Peyer's patch (tissue), 4 donors: ENCODE measurements around the gene ENHO. TPM values are rescaled to one million over a fixed set of nuclear protein-coding genes. Genes with fewer than 3 reads are reported as not detected.
A peak's percentile ranks its signal among the peaks of the same experiment; 100 is the strongest.

Experiments
- DNase-seq, 3 donors: peaks; one replicate each; pipeline ENCODE4 v3.0.0-alpha.2; 2017 to 2019
- H3K27ac ChIP-seq, 4 donors: fragments of 200-600 bp; sonication (generic); one replicate each; pipeline ENCODE4 v1.5.1; 2016 to 2019
- H3K27me3 ChIP-seq, 2 donors: fragments of 200-600 bp; sonication (generic); one replicate each; pipeline ENCODE4 v1.5.1; 2019
- H3K36me3 ChIP-seq, 3 donors: fragments of 200-600 bp; sonication (generic); one replicate each; pipeline ENCODE4 v1.5.1; 2016 to 2019
- H3K4me1 ChIP-seq, 4 donors: fragments of 200-600 bp; sonication (generic); one replicate each; pipeline ENCODE4 v1.5.1; 2016 to 2019
- H3K4me3 ChIP-seq, 4 donors: fragments of 200-600 bp; sonication (generic); 1 replicate in 3 of 4; 2 replicates in 1 of 4; pipeline ENCODE4 v1.5.1; 2016 to 2019; ENCODE audit warnings: mild to moderate bottlenecking in 1 of 4
- H3K9me3 ChIP-seq, 4 donors: fragments of 200-600 bp; sonication (generic); one replicate each; pipeline ENCODE4 v1.5.1; 2016 to 2019; ENCODE audit warnings: mild to moderate bottlenecking in 1 of 4
- POLR2A ChIP-seq, 2 donors: fragments of 450-650 bp; IDR thresholded peaks; one replicate each; pipeline ENCODE4 v1.5.1; 2017; ENCODE audit warnings: antibody characterized with exemption in 2 of 2, mild to moderate bottlenecking in 2 of 2, moderate library complexity in 2 of 2
- total RNA-seq, 4 donors: library from RNA; depleted of rRNA; stranded (reverse); fragments of >200 nt; gene quantifications; one replicate each; pipeline ENCODE4 v1.1.0, GENCODE V29; 2016
- TF ChIP-seq, protein P1 (sequence below), 6 experiments: fragments of 450-650 bp in 4 of 6; fragments of 200-600 bp in 2 of 6; sonication (generic) in 1 of 6; IDR thresholded peaks; one replicate each; pipeline ENCODE4 v1.5.1; 2017 to 2019; ENCODE audit warnings: antibody characterized with exemption in 6 of 6, mild to moderate bottlenecking in 3 of 6, moderate library complexity in 1 of 6

The ENHO gene
- total RNA-seq, 4 donors from 2014 or later: 1.8 to 3.3 TPM; not detected in 2

DNA sequence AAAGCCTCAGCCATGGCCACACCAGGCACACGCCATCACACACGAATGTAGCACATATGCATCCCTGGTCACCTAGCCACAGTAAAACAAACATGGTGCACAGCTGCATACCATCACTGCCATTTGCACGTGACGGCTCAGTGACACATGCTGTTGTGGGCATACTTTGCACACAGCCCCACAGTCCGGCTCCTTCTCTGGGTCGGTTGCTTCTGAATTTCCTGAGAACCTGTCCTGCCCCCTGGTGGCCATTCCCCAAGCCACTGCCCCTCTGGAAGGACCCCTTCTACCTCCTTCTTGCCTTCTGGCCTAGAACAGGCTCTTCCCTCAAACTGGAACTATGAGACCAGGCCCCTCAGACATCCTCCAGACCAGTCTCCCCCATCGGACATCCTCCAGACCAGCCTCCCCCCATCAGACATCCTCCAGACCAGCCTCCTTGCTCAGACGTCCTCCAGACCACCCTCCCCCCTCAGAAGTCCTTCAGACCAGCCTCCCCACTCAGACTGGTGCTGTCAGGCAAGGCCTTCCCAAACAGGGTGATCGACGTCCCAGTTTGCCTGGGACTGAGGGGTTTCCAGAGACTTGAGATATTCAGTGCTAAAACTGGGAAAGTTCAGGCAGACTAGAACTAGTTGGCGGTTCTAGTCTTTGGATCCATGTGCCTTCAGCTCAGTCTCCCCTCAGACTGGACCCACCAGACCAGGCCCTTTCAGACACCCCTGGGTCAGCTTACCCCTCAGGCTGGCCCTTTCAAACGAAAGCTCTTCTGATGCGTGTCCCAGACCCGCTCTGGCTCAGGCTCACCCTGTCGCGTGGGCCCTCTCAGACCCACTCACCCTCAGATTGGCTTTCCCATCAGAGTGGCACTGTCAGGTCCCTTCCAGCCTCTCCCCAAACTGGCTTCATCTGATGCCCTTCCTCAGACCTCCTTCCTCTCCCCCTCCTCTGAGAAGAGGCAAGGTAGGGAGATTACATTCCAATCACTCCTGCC, 24.3 kb upstream of the ENHO start:
- H3K4me1 ChIP-seq: no peaks in the 10 kb centered on the region
- H3K9me3 ChIP-seq: no peaks in the 10 kb centered on the region
- no peak for TF ChIP-seq POLR2A (IDR thresholded peaks at IDR 0.05)
- TF ChIP-seq, protein P1, sequence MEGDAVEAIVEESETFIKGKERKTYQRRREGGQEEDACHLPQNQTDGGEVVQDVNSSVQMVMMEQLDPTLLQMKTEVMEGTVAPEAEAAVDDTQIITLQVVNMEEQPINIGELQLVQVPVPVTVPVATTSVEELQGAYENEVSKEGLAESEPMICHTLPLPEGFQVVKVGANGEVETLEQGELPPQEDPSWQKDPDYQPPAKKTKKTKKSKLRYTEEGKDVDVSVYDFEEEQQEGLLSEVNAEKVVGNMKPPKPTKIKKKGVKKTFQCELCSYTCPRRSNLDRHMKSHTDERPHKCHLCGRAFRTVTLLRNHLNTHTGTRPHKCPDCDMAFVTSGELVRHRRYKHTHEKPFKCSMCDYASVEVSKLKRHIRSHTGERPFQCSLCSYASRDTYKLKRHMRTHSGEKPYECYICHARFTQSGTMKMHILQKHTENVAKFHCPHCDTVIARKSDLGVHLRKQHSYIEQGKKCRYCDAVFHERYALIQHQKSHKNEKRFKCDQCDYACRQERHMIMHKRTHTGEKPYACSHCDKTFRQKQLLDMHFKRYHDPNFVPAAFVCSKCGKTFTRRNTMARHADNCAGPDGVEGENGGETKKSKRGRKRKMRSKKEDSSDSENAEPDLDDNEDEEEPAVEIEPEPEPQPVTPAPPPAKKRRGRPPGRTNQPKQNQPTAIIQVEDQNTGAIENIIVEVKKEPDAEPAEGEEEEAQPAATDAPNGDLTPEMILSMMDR (IDR thresholded peaks at IDR 0.05): peak in 4 of 6 experiments; percentile 46 to 62 (median 53)
- no peak overlapping the region for H3K4me3 ChIP-seq
- H3K36me3 ChIP-seq: no peaks in the 10 kb centered on the region
- no peak overlapping the region for H3K27ac ChIP-seq
- DNase-seq: peak in 2 of 3 donors; percentile 70 to 73
- H3K27me3 ChIP-seq: no peaks in the 10 kb centered on the region

DNA sequence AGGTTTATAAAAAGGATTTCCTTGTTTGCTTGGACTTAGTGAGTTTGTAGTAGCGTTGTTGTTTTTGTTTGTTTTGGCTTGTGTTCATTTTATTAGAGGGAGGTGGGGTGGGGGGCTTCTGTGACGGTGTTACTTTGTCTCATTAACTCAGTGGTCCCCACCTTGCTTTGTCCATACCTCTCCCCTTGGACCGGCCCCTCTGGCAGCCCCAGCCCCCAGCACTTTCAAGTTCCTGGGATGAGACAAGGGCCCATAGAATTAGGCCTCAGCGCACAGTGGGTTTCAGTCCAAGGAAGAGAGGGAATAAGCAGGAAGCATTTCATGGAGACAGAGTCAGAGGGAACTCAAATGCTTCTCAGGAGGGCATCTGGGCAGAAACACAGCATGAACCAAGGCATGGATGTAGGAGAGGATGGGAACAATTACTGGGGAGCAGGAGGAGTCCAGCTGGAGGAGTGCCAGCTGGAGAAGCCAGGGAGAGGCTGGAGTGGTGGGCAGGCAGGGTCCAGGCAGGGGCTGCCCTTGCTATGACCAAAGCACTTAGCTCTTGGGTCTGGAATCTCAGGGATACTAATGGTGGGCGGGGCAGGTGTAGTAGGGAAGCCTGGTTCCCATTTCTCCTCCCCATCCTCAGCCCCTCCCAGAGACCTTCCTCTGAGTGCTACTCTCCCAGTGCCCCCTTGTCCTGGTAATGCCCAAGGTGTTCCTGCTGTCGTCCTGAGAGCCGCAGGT, 23.5 kb upstream of the ENHO start:
- Histone ChIP-seq H3K9me3 (no peaks in the 10 kb centered on the region), H3K4me3 (no peak overlapping the region), H3K27me3 (no peaks in the 10 kb centered on the region), H3K27ac (no peak overlapping the region), H3K36me3 (no peaks in the 10 kb centered on the region), H3K4me1 (no peaks in the 10 kb centered on the region)
- no peak for TF ChIP-seq POLR2A (IDR thresholded peaks at IDR 0.05)
- TF ChIP-seq, protein P1 (IDR thresholded peaks at IDR 0.05): no peak
- no peak for DNase-seq

DNA sequence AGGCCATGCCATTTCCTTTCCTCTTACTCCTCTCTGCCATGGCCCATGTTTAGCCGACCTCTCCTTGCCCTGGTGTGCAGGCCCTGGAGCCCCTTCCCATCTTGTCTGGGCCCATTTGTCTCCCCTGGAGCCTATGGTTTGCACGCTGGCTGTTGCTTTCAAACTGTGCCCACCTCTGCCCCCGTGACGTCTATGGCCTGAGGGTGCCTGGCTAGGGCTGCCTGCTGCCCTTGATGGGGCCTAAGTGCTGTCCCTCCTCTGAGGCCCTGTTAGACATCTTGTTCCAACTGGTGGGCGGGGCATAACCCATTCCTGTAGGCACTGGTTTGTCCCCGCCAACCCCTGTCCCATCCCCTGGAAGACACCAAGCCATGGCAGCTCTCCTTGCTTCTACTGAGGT, 22.7 kb upstream of the ENHO start:
- no peaks in the 10 kb centered on the region for H3K9me3 ChIP-seq
- H3K27ac ChIP-seq: no peak overlapping the region
- TF ChIP-seq POLR2A (IDR thresholded peaks at IDR 0.05): no peak
- TF ChIP-seq, protein P1 (IDR thresholded peaks at IDR 0.05): no peak
- no peaks in the 10 kb centered on the region for H3K27me3 ChIP-seq
- no peak overlapping the region for H3K4me3 ChIP-seq
- DNase-seq: no peak
- no peaks in the 10 kb centered on the region for H3K36me3 ChIP-seq
- no peaks in the 10 kb centered on the region for H3K4me1 ChIP-seq

DNA sequence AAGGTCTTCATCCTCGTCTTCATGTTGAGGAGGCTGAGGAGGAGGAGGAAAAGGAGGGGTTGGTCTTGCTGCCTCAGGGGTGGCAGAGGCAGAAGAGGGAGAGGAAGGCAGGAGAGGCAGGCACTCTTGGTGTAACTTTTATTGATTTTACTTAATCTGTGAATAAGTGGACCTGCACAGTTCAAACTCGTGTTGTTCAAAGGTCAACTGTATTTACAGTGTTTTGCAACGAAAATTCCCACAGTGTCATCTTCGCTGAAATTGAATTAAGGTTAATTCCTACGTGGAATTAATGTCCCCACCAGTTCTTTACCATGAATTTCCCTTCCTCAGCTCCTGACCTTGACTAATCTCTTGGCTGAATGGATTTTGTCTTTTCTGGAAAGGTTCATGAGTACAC, 21.2 kb upstream of the ENHO start:
- H3K27me3 ChIP-seq: no peaks in the 10 kb centered on the region
- H3K4me3 ChIP-seq: no peak overlapping the region
- H3K4me1 ChIP-seq: no peaks in the 10 kb centered on the region
- TF ChIP-seq, protein P1 (IDR thresholded peaks at IDR 0.05): no peak
- no peak for TF ChIP-seq POLR2A (IDR thresholded peaks at IDR 0.05)
- H3K36me3 ChIP-seq: no peaks in the 10 kb centered on the region
- no peak overlapping the region for H3K27ac ChIP-seq
- no peak for DNase-seq
- no peaks in the 10 kb centered on the region for H3K9me3 ChIP-seq

GRCh38 chr9:34541540-34541939, 18.8 kb upstream of the ENHO start:
- H3K27ac ChIP-seq: no peak overlapping the region
- DNase-seq: no peak
- H3K27me3 ChIP-seq: no peaks in the 10 kb centered on the region
- no peaks in the 10 kb centered on the region for H3K9me3 ChIP-seq
- H3K4me3 ChIP-seq: no peak overlapping the region
- H3K36me3 ChIP-seq: no peaks in the 10 kb centered on the region
- no peak for TF ChIP-seq POLR2A (IDR thresholded peaks at IDR 0.05)
- TF ChIP-seq, protein P1 (IDR thresholded peaks at IDR 0.05): no peak
- H3K4me1 ChIP-seq: no peaks in the 10 kb centered on the region
